Right renal cortex interstitium (tissue), 3 donors: ENCODE measurements around the gene PACSIN1. TPM values are rescaled to one million over a fixed set of nuclear protein-coding genes. Genes with fewer than 3 reads are reported as not detected.

Experiments used
- DNase-seq, 3 donors: peaks; one replicate each; pipeline ENCODE4 v3.0.0-alpha.2; 2013; ENCODE audit warnings: low read depth in 3 of 3, low spot score in 2 of 3
- polyA plus RNA-seq, 3 donors: library from polyadenylated mRNA; unstranded; fragments of 120-200 nt; gene quantifications; one replicate each; pipeline ENCODE4 v1.2.1, GENCODE V29; 2013; ENCODE audit not compliant: insufficient read length in 3 of 3

Gene PACSIN1
- polyA plus RNA-seq, 3 donors = 0.72 to 0.79 (median 0.75) TPM

DNA sequence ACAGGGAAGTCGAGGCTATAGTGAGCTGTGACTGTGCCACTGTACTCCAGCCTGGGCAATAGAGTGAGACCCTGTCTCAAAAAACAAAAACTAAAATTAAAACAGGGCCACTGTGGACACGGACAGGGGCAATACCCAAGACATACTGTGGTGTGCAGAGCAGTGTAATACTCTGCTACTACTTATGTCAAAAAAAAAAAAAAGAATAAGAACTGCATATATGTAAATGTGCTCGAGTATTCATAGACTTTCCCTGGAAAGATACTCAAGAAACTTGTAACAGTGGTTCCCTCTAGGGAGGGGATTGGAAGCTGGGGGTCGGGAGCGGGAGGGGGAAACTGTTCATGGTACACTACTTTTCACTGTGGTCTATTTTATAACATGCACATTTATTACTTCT, 74.3 kb downstream of the PACSIN1 start:
- DNase-seq = no peak

DNA sequence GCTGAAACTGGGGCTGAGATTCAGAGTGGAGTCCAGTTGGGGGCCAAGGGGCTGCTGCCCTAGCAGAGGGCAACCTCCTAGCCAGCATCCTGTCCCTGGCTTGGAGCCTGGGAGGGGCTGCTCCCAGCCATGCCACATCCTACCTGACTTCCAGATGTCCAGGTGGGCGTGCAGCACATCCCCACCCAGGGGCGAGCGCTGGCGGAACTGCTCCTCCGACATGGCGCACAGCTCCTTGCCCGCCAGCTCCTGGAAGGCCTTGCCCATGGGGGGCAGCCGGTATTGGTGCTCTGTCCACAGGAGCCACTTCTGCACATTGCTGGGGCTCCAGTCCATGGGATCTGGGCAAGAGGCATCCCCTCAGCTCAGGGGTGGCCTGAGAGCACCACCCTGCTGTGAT, 75.0 kb downstream of the PACSIN1 start:
- DNase-seq = no peak

DNA sequence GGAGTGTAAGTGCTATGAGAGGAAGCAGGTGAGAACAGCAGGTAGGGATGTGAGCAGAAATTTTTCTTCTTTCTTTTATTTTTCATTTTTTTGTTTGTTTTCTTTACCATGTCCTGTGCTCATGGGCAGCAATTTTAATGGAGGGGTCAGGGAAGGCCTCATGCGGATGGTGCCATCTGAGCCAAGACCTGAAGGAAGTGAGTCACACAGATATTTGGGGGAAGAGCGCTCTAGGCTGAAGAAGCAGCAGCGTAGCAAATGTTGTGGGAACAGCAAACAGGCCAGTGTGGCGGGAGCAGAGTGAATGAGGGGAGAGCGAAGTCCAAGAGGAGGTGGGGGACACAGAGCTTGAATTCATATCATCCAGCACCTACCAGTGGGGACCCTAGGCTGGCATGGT, 77.5 kb downstream of the PACSIN1 start:
- no peak for DNase-seq

DNA sequence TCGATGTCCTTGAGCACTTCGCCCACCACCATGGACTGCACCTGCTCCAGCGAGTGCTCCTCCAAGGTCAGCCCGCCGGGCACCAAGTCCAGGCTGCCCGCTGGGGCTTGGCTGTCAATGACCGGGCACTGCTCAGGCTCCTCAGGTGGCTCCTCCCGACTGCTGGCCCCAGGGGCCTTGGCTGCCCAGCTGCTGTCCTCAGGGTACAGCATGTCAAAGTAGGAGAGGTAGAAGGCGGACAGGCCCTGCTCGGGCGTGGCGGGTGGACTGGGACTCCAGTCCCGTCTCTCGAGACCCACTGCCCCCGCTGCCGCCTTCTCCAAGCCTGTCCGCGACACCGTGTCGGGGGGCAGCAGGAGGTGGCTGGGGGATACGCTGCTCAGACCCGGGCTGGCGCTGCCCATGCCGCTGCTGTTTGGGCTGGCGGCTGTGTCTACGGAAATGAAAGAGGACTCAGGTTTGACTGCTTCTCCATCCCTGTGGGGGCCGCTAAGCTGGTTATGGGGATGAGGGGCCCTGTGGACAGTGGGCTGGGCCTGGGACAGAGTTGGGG, 78.3 kb downstream of the PACSIN1 start:
- DNase-seq = no peak

DNA sequence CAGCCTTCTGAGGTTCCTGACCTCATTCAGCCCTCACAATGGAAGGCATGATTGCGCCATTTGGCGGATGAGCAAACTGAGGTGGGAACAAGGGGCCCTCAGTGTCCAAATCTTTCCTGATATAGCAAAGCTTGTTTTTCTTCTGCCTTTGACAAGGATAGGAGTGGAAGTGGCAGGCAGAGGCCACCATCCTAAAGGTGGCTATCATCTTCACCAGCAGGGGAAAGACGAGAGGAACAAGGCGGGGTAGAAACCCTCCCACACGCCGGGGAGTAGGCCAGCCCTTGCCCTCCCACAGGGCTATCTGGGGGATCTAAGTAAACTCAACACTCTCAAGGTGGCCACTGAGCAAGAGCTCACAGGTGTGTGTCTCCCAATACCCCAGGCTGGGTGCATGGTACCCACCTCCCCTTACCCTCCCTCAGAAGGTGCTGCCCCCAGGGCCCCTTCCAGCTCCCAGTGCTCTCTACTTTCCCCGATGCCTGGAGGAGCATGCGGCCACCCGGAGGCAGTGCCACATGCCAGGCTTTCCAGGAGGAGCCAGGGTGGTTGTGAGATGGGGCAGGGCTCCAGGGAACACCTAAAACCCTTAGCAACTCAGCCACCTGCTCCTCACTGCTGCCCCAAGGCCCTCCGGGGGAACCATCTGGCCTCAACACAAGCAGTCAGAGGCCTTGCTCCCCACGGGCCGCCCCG, 79.0 kb downstream of the PACSIN1 start:
- no peak for DNase-seq

DNA sequence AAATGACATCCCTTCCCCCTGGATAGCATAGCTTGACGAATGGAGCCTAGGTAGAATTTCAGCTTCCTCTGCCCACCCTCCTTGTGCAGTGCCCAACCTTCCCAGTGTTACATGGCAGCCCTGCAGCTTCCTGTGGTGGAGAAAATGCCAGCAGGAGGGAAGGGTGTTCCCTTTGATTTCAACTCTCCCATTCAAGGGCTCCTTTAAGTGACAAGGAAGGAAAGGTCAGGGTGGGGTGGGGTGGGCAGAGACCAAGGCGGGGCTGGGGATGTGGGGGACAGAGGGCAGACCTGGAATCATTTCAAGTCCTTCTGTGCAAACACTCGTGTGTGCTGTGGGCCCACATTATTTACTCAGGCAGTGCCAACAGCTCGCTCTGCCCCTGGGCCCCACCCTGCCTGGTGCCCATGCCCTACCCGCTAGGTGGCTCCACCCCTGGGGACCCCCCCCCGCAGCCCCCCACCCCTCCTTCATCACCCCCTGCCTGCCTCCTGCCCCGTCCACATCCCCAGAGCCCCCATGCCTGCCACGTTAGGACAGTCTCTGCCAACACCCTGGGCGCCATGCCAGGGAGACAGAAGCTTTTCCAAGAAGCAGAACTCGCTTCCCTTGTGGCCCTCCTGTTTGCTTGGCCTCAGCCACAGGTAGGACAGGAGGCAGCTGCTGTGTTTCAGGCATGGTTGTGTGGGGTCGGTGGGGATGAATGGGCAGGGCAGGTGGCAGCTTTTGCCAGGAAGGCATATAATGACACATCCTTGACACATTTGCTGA, 80.9 kb downstream of the PACSIN1 start:
- no peak for DNase-seq

DNA sequence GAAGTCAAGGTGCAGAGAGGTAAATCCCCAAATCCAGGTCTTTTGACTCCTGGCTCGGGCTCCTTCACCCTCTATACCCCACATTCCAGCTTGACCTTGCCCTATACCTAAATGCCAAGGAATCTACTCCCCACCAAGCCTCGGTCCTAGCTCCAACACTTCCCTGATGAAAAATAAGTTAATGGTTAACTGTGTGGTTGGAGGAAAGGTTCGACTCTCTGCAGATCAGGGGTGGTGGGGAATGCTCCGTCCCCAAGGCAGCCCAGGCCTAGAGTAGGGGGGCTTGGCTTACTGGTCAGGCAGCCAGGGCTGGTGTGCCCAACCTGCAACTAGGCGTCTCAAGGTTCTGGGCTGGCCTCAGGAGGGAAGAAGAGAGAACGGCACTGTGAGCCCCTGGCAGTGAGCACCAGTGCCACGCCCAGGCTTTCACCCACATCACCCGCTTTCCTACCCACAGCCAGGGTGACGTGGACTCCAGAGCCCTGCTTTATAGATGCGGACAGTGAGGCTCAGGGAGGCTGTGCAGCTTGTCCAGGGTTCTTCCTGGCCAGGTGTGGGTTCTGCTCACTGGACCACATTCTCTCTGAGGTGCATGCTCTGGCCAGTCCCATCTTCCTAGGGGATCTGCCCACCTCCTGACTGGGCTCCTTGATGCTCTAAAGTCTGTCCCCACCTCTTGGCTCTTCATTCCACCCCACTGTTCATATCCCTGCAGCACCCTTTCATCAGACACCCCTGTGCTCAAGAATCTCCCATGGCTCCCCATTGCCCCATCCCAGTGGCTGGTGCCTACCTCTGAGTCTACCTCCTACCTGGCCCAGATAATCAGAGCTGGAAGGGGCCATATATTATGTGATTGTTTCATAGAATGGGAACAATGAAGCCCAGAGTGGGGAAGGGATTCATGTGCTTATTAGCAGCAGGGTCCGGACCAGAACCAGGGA, 82.1 kb downstream of the PACSIN1 start:
- DNase-seq = no peak

DNA sequence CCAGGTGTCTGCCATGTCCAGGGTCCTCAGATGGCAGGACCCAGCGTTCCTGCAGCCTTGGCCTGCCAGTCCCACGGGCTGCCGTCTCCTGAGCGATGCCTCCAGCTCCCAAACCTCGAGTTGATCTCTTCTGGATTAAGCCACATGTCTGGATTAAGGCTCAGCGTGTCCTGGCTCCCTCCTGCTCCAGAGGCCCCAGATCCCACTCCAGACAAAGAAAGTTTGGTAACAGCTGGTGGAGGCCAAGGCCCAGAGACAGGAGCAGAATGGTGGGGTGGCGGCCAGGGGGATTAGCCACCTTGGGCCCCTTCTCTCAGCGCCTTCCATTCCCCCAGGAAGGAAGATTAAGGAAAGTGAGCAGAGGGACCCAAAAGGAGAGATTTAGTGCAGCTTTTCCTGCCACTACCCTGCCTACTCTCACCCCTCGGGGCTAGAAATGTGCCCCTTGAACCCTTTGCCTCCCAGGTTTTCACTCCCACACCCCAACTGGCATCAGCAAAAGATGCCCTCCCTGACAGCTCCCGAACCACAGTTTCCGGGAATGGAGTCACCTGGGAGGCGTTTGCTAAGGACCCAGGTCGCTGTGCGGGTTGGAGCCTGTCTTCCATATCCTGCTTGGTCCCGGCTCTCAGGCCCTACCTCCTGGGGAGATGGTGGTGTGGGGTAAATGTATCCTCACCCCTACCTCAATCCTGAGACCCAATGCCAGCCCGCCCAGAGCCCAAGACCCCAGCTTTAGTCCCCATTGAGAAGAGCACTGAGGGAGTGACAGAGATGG, 83.3 kb downstream of the PACSIN1 start:
- DNase-seq = no peak

DNA sequence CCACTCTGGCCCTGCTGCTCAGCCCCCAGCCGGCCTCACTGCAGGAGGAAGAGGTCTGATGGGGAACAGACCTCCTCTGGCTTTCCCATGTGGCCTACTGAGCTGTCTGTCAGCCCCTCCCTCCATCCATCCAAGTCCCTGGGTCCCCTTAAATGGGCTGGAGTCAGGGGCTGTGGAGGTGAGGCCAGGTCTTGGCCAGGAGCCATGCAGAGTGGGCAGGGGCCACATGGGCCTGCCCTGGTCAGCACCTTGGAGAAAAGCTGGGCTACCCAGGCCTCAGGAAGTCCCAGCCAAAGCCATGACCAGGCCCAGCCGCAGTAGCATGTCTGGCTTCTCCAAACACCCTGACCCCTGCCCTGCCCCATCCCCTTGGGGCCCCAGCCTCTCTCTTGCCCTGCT, 83.9 kb downstream of the PACSIN1 start:
- no peak for DNase-seq

DNA sequence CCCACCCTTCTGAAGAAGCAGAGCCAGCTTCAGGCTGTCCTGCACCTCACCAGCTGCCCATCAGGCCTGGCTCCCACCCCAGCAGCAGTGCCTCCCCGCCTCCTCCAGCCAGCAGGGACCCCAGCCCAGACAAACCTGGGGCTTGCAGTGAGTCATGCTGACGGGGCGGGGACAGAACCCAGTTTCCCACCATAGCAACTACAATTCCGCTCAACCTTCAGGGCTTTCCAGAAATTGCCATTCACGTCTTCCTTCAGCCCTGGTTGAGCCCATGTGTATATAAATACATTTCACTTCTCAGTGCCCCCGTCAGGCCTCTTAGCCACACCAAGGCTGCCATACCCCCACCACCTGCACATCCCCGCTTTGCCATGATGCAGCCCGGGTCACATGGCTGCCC, 85.8 kb downstream of the PACSIN1 start:
- DNase-seq = no peak

DNA sequence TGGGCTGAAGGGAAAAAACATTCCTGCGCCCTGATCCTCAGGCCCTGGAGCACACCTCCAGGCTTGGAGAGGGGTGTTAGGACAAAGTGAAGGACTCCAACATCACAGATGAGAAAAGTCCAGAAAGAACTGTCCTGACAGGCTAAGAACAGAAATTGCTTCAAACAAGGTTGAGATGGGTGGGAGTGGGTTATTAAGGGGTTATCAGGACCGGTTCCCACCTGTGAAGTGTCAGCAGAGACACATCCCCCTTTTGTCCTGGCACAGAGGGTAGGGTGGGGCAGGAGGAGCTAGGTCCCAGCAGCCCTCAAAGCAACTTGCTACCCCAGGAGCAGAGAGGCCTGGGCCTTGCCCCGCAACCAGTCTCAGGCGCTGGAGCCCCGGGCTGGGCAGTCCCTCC, 86.7 kb downstream of the PACSIN1 start:
- no peak for DNase-seq

DNA sequence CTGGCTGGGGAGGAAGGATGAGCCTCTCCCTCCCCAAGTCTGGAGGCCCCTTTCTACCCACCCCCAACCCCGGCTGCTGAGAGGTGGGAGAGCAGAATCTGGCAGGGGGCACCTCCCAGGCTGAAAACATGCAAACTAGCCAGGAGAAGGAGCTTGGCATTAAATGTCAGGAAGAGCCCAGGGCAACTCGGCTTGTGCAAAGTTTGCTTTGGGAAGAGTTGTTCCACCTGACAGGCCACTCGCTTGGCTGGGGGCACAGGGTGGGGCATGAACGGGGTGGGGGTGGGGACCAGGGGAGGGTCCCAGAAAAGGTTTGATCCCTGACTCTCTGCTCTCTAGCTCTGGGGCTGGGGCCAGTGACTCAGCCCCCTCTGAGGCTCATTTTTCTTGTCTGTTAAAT, 87.3 kb downstream of the PACSIN1 start:
- no peak for DNase-seq

DNA sequence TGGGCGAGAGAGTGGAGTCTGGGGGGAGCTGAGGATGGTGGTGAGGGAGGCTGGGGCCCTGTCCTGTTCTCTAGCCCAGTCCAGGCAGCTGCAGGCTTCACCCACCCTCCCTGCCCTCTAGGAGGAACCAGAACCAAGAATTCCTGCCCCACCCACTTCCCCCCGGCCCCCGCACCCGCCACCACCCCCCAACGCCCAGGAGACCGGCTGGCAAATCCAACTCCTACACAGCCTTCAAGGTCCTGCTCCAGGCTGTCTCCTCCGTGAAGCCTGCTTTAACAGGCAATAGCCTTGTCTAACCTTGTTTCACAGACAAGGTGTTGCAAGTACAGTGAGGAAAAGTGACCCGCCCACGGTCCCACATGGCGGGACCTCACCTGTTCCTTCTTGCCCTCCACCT, 87.9 kb downstream of the PACSIN1 start:
- DNase-seq = no peak

DNA sequence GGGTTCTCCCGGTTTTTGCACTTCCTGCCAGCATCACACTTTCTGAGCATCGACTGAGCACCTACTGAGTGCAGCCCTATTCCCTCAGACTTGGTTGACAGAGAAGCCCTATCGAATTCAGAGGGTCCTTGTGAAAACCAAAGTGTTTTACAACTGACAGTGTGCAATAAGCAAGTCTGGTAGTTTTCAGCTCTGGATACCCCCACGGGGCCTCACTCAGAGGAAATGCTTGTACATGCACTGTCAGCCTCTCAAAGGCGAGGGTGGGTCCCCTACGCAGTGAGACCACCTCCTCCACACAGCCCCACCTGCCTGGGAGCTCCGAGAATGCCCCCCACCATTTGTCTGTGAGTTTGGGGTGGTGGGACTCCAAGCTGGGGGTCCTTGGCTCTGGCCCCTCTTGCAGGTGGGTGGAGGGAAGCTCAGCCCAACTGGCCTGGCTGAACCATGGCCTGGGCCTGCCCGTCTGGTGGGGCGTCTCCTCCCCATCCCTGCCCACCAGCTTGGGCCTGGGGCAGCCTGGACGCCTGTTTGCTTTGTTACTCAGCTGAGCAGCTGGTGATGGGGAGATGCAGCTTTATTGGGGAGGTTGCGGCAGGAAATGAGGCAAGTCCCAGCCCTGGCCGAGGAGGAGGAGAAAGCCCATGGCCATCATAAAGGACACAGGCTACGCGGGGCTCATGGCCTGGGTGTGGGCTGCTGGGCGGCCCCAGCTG, 88.6 kb downstream of the PACSIN1 start:
- DNase-seq = no peak

DNA sequence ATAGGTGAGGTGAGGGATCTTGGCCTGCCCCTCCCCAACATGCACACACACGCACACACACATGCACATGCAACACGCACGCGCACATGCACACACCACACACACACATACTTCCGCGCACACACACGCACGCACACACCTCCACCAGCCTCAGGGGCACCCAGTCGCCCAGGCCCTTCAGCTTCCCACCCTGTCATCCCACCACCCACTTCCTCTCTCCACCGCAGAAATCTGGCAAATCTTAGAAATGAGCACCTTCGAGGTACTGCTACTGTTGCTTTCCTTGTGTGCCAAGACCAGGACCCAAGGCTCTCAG, 89.1 kb downstream of the PACSIN1 start:
- DNase-seq = no peak

DNA sequence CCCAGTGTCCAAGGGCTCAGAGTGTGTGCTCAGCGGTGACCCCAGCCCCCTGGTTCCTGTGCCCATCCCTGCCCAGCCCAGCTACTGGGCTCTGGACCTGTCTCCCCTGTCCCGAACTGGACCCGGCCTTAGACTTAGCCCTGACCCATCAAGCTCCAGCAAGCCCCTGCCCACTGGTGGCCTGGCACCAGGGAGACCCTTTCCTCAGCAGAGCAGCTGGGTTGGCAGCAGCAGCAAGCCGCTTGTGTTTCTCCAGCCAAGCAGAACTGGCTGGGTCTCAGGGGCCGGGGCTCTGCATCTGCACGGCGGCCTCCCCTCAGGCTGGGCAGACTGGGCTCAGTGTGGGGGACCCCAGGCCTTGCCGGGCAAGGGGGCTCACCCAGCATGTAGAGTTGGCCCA, 89.5 kb downstream of the PACSIN1 start:
- no peak for DNase-seq

DNA sequence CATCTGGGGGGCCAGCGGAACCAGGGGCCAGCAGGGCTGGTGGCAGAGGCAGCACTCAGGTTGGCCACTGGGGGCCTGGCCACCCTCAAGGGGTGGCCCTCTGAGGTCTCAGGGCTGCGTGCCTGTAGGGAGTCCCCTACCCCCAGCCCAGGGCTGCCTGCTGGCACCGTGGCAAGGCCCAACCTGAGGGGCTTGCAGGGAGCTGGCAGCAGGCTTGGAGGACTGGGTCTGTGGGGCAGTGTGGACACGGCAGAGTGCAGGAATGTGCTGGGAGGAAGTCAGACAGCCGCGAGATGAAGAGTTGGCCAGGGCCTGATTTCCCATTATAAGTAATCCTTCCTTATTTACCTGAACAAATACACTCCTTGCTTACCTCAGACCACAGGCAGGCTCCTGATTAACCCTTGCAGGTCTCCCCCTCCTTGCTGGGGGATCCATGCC, 90.2 kb downstream of the PACSIN1 start, which contains the start of gene SPDEF:
TSS of gene SPDEF (minus strand) at position 299 of the 441 bp plus-strand sequence. CDS start 11,874 bp downstream, outside the sequence.
- DNase-seq = no peak

DNA sequence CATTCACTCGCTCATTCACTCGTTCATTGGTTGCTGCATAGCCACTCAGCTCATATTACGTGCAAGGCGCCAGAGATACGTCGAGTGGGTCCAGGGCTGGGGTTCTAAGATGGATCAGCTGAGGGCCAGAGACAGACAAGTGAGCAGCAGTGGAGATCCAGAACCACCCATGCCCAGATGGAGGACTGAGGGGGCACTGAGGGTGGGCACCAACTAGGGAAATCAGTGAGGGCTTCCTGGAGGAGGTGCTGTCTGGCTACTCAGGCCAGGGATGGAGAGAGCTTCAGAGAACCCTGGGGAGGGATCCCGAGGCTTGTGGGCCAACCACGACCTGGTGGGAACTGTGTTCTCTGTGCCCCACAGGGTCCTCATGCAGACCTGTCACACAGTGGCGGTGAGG, 90.6 kb downstream of the PACSIN1 start:
- no peak for DNase-seq

DNA sequence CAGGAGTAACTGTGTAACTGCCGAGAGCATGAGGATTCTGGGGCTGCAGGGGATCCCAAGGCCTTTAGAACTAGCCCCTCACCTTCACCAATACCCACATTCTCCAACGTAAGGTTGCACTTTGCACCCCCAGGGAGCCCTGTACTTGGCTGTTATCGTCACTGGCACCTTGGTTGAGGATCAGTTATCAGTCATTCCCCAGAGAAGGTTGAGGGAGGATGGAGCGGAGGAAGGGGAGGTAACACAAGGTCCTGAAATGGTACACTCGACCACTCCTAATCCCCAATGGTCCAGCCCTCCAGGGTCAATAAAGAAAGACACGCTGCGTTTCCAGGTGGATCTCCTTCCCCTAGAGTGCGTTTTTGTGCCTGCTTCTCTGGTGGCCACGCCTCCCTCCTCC, 91.4 kb downstream of the PACSIN1 start:
- DNase-seq = no peak
